AG04449 (cell line): ENCODE results near the gene CCDC69.

Experiments used
- CTCF ChIA-PET: fragments of 350-600 bp; formaldehyde crosslinking; extraction: SDS; loops from one replicate; lab custom pipeline; 2021; ENCODE audit warnings: antibody characterized with exemption; lab: Yijun Ruan, JAX
- POLR2A ChIA-PET: fragments of 400-600, 350-600 bp; formaldehyde crosslinking; extraction: SDS; loops from one replicate; lab custom pipeline; 2020; ENCODE audit warnings: antibody characterized with exemption, inconsistent platforms; lab: Yijun Ruan, JAX
- DNase-seq: peaks from one replicate; pipeline ENCODE4 v3.0.0-alpha.2; 2010; ENCODE audit warnings: low read depth, low spot score
- H3K4me3 ChIP-seq: 2 replicates; pipeline ENCODE4 v1.5.1; 2011; ENCODE audit warnings: low read depth, mild to moderate bottlenecking, control low read depth, low read length
- TF ChIP-seq, protein P1 (sequence below): IDR thresholded peaks from one replicate; pipeline ENCODE4 v1.5.1; 2011; ENCODE audit warnings: mild to moderate bottlenecking, moderate library complexity, low read length, control low read depth, inconsistent platforms; ENCODE audit not compliant: insufficient read depth; ENCODE audit errors: missing control alignments

CCDC69 gene

DNA sequence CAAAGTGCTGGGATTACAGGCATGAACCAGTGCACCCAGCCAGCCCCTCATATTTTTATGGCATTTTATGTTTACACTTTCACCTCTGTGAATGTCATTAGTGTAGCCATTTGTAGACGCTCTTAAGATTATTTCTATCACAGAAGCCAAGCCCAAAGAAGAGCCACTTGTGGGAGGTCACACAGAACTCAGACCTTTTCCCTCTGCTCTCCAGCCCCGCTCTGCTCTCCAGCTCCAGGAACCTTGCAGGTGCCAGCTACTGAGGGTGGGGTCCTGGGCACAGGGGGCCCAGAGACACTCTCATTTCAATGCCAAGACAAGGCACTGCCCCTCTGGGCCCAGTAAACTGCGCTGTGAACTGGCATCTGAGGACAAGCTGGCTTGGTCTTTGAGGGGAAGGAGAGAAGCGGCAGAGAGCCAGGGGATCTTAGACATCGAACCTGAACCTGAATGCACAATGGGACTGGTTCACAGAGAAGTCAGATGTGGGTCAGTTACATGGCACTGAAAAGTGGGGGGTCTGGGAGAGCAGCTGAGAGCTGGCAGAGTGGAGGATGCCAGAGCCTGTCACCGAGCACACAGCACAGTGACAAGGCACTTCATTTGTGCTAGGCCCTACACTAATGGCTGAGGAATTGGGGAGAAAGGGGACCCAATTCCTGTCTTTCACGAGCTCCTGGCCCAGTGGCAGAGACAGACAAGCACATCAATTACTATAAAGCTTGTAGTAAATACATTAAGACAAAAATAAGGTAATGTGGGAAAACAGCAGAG is 83.0 kb downstream of the CCDC69 start:
- ChIA-PET POLR2A (no interaction called here), CTCF (interaction anchor here (0.5 to 16.9 kb wide), 9 partner anchors 15 to 98 kb away, joined by 3 to 208 read pairs (median 10); no protein-coding TSS in a partner anchor)
- no peak for DNase-seq
- TF ChIP-seq, protein P1, sequence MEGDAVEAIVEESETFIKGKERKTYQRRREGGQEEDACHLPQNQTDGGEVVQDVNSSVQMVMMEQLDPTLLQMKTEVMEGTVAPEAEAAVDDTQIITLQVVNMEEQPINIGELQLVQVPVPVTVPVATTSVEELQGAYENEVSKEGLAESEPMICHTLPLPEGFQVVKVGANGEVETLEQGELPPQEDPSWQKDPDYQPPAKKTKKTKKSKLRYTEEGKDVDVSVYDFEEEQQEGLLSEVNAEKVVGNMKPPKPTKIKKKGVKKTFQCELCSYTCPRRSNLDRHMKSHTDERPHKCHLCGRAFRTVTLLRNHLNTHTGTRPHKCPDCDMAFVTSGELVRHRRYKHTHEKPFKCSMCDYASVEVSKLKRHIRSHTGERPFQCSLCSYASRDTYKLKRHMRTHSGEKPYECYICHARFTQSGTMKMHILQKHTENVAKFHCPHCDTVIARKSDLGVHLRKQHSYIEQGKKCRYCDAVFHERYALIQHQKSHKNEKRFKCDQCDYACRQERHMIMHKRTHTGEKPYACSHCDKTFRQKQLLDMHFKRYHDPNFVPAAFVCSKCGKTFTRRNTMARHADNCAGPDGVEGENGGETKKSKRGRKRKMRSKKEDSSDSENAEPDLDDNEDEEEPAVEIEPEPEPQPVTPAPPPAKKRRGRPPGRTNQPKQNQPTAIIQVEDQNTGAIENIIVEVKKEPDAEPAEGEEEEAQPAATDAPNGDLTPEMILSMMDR, result no peak
- H3K4me3 ChIP-seq, result no peak overlapping the region

GRCh38 chr5:151139646-151140045 is 84.2 kb downstream of the CCDC69 start:
- DNase-seq, result no peak
- H3K4me3 ChIP-seq, result no peak overlapping the region
- ChIA-PET CTCF (interaction anchor here (1.1 to 16.9 kb wide), 4 partner anchors 14 to 88 kb away, joined by 3 to 208 read pairs (median 36); no protein-coding TSS in a partner anchor), POLR2A (no interaction called here)
- TF ChIP-seq, protein P1, result no peak

DNA sequence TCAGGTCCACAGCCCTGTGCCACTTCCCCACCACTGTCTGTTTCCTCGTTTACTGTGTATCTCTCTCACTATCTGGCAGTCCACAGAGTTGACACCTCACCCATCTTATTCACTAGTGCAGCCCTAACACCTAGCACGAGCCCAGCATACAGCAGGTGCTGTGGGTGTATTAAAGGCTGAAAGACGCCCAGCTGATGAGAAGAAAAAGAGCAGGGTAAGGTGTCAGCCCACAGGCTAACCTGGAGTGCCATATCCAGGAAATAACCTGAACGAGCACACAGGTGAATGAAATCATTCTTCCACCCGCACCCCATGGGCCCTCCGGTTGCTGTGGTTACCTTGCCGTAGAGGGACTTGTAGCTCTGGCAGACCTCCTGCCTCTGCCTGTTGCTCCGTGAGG is 84.9 kb downstream of the CCDC69 start:
- ChIA-PET CTCF (interaction anchor here (1.1 to 16.9 kb wide), 4 partner anchors 13 to 87 kb away, joined by 3 to 208 read pairs (median 36); no protein-coding TSS in a partner anchor), POLR2A (no interaction called here)
- H3K4me3 ChIP-seq, result no peak overlapping the region
- TF ChIP-seq, protein P1, result no peak
- DNase-seq, result no peak

GRCh38 chr5:151138114-151138513 is 85.8 kb downstream of the CCDC69 start:
- CTCF ChIA-PET, result interaction anchor here (0.6 to 16.9 kb wide), 3 partner anchors 12 to 26 kb away, joined by 3 to 208 read pairs (median 9); no protein-coding TSS in a partner anchor
- TF ChIP-seq, protein P1, result no peak
- DNase-seq, result no peak
- POLR2A ChIA-PET, result no interaction called here
- H3K4me3 ChIP-seq, result no peak overlapping the region

DNA sequence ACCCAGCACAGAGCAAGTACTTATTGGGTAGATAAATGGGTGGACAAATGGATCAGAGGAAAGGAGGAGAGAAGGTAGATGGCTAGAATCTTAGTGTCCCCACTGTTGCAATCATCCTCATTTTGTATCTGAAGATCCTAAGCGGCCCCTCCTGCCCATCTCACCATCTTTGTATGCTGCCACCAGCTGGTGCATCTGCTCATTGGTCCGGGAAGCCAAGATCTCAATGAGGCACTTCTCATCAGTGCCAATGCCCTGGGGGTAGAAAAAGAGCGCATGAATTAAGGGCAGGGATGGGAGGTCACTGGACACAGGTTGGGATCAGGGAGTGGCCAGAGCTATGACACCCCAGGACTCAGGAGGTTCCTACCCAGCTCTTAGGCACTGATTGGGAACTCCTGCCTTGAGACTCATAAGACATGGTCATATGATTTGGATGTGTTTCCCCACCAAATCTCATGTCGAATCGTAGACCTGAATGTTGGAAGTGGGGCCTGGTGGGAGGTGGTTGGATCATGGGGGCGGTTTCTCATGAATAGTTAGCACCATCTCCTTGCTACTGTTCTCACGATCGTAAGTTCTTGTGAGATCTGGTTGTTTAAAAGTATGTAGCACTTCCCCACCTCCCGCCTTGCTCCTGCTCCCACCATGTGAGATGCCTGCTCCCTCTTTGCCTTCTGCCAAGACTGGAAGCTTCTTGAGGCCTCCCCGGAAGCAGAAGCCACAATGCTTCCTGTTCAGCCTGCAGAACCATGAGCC is 86.6 kb downstream of the CCDC69 start:
- TF ChIP-seq, protein P1, result no peak
- CTCF ChIA-PET, result interaction anchor here (0.6 to 16.9 kb wide), 5 partner anchors 11 to 89 kb away, joined by 3 to 256 read pairs (median 9); no protein-coding TSS in a partner anchor
- no peak for DNase-seq
- POLR2A ChIA-PET, result no interaction called here
- H3K4me3 ChIP-seq, result no peak overlapping the region
